Activated CD4-positive, alpha-beta T cell treated with anti-CD3 and anti-CD28 coated beads, Interleukin-2, amount 10 ng/mL, durations not matched to agents 7 days and 5 days (primary cell): ENCODE measurements around the gene PRPF38B. TPM values are rescaled to one million over a fixed set of nuclear protein-coding genes. Genes with fewer than 3 reads are reported as not detected.

Experiments used
- CTCF ChIA-PET: fragments of 350-600 bp; sonication (Branson Sonifier 250); formaldehyde crosslinking; loops from one replicate; lab custom pipeline; 2021; ENCODE audit warnings: antibody characterized with exemption; lab: Charles Lee
- POLR2A ChIA-PET: fragments of 350-600 bp; sonication (Branson Sonifier 250); formaldehyde crosslinking; loops from one replicate; lab custom pipeline; 2021; ENCODE audit warnings: antibody characterized with exemption; lab: Charles Lee
- DNase-seq: peaks from one replicate; pipeline ENCODE4 v3.0.0-alpha.2; 2020
- H3K27ac Mint-ChIP-seq: one replicate; pipeline ENCODE4 v1.8.0; 2021; ENCODE audit warnings: mild to moderate bottlenecking, moderate library complexity, mixed read lengths
- H3K27me3 Mint-ChIP-seq: one replicate; pipeline ENCODE4 v1.8.0; 2021; ENCODE audit warnings: mixed read lengths
- H3K36me3 Mint-ChIP-seq: one replicate; pipeline ENCODE4 v1.8.0; 2021; ENCODE audit warnings: low read depth, mixed read lengths
- H3K4me1 Mint-ChIP-seq: one replicate; pipeline ENCODE4 v1.8.0; 2021; ENCODE audit warnings: mixed read lengths
- H3K4me3 Mint-ChIP-seq: one replicate; pipeline ENCODE4 v1.8.0; 2021; ENCODE audit warnings: mild to moderate bottlenecking, moderate library complexity, mixed read lengths
- H3K9me3 Mint-ChIP-seq: one replicate; pipeline ENCODE4 v1.8.0; 2021; ENCODE audit warnings: mixed read lengths
- total RNA-seq, 2 experiments: library from RNA; stranded (reverse); gene quantifications; one replicate each; pipeline ENCODE4 v1.2.3, GENCODE V29; 2021

PRPF38B gene
- total RNA-seq, 2 experiments from 2014 or later, result 76.4 to 79.8 TPM

DNA sequence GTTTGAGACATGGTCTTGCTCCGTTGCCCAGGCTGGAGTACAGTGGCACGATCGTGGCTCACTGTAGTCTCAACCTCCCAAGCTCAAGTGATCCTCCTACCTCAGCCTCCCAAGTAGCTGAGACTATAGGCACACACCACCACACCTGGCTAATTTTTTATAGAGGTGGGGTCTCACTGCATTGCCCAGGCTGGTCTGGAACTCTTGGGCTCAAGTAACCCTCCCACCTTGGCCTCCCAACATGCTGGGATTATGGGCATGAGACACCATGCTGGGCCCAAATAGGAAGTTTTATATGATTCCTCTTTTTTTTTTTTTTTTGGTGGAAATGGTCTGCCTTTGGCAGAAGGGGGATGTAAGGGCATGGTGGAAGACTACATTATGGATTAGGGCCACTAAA, 14.5 kb downstream of the PRPF38B start:
- Mint-ChIP-seq H3K36me3 (peaks cover 10% of the 10 kb centered on the region), H3K27me3 (no peaks in the 10 kb centered on the region), H3K4me1 (peaks cover 52% of the 10 kb centered on the region), H3K4me3 (no peak overlapping the region), H3K9me3 (no peaks in the 10 kb centered on the region), H3K27ac (no peak overlapping the region)
- DNase-seq, result no peak
- ChIA-PET CTCF (no interaction called here), POLR2A (no interaction called here)

GRCh38 chr1:108708691-108709660, 16.9 kb downstream of the PRPF38B start:
- H3K27me3 Mint-ChIP-seq, result peaks cover 10% of the 10 kb centered on the region
- ChIA-PET CTCF (interaction anchor here (0.8 to 2.4 kb wide), 7 partner anchors 10 to 66 kb away, joined by 3 to 10 read pairs (median 4); partner anchors contain the start of genes HENMT1 and PRPF38B), POLR2A (no interaction called here)
- peak; percentile 62 for DNase-seq
- no peak overlapping the region for H3K27ac Mint-ChIP-seq
- H3K36me3 Mint-ChIP-seq, result no peaks in the 10 kb centered on the region
- no peak overlapping the region for H3K4me3 Mint-ChIP-seq
- H3K9me3 Mint-ChIP-seq, result no peaks in the 10 kb centered on the region
- H3K4me1 Mint-ChIP-seq, result peaks cover 32% of the 10 kb centered on the region

DNA sequence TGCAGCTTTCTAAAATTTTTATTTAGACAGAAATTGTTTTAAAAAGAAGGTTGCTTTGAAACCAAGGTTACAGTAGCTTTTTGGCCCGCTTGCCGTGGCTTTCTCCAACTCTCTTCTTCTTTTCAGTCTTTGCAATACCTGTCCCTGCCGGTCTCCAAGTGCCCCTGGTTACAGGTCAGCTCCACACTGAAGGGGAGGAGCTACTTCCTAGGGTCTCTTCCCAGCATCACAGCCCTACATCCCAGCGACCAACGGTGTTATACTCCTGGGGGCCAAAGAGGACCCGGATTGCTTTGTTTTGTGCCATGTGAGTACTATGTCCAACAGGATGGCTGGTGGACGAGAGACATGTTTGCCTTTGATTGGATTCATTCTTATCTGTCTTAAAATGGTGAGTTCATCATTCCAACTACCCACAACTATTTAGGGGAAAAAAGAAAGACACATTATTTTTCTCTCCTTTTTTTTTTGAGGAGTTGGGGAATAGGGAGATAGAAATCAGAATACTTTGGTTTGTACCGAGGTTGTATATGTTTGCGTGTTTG, 20.6 kb downstream of the PRPF38B start, which contains the start of gene FNDC7:
Gene FNDC7 (plus strand): TSS at position 303 of the 545 bp plus-strand sequence. CDS start 26 bp downstream, at position 329.
- no peaks in the 10 kb centered on the region for H3K9me3 Mint-ChIP-seq
- H3K27ac Mint-ChIP-seq, result no peak within 1 kb of the TSS
- H3K4me3 Mint-ChIP-seq, result no peak within 1 kb of the TSS
- H3K36me3 Mint-ChIP-seq, result no peaks in the 10 kb centered on the region
- DNase-seq, result no peak
- POLR2A ChIA-PET, result no interaction called here
- peaks cover 14% of the 10 kb centered on the region for H3K27me3 Mint-ChIP-seq
- CTCF ChIA-PET, result no interaction called here
- H3K4me1 Mint-ChIP-seq, result peaks cover 15% of the 10 kb centered on the region

DNA sequence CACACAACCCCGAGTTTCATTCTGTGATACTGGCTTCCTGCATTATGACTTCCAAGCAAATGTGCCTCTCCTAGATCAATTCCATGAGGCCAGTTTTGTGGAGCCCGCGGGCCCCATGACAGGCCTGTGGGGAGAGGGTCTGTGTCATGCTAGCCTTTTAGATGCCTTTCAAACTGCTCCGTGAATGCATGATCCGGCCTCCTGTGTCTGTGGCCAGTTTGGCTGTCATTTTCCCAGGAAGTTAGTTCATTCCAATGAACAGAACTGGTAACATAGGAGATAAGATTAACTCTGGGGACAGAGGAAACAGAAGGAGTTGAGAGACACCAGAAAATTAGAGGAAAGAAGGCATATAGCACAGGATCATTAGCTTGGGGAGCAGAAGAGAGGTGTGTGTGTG, 23.8 kb downstream of the PRPF38B start:
- H3K9me3 Mint-ChIP-seq, result no peaks in the 10 kb centered on the region
- CTCF ChIA-PET, result interaction anchor here (1.9 kb wide), 1 partner anchor 23 kb away, joined by 6 read pairs; the partner anchor contains the start of gene PRPF38B
- POLR2A ChIA-PET, result no interaction called here

GRCh38 chr1:108716437-108717230, 24.5 kb downstream of the PRPF38B start:
- ChIA-PET POLR2A (no interaction called here), CTCF (interaction anchor here (1.2 to 1.9 kb wide), 3 partner anchors 12 to 24 kb away, joined by 4 to 6 read pairs (median 6); partner anchors contain the start of gene PRPF38B)
- Mint-ChIP-seq H3K27ac (no peak overlapping the region), H3K4me3 (no peak overlapping the region), H3K27me3 (peaks cover 17% of the 10 kb centered on the region), H3K4me1 (no peaks in the 10 kb centered on the region), H3K36me3 (no peaks in the 10 kb centered on the region), H3K9me3 (no peaks in the 10 kb centered on the region)
- DNase-seq, result no peak

More for the DNA sequence above, 23.8 kb downstream of the PRPF38B start:
- no peak overlapping the region for H3K4me3 Mint-ChIP-seq
- no peaks in the 10 kb centered on the region for H3K36me3 Mint-ChIP-seq
- H3K27ac Mint-ChIP-seq, result no peak overlapping the region
- DNase-seq, result no peak
- no peaks in the 10 kb centered on the region for H3K4me1 Mint-ChIP-seq
- peaks cover 17% of the 10 kb centered on the region for H3K27me3 Mint-ChIP-seq

GRCh38 chr1:108717774-108718316, 25.7 kb downstream of the PRPF38B start:
- DNase-seq, result no peak
- Mint-ChIP-seq H3K4me1 (no peaks in the 10 kb centered on the region), H3K27me3 (peaks cover 12% of the 10 kb centered on the region), H3K9me3 (no peaks in the 10 kb centered on the region), H3K4me3 (no peak overlapping the region), H3K36me3 (no peaks in the 10 kb centered on the region), H3K27ac (no peak overlapping the region)
- ChIA-PET CTCF (interaction anchor here (1.2 to 2.1 kb wide), 3 partner anchors 9 to 13 kb away, joined by 4 to 8 read pairs (median 6); no protein-coding TSS in a partner anchor), POLR2A (no interaction called here)

DNA sequence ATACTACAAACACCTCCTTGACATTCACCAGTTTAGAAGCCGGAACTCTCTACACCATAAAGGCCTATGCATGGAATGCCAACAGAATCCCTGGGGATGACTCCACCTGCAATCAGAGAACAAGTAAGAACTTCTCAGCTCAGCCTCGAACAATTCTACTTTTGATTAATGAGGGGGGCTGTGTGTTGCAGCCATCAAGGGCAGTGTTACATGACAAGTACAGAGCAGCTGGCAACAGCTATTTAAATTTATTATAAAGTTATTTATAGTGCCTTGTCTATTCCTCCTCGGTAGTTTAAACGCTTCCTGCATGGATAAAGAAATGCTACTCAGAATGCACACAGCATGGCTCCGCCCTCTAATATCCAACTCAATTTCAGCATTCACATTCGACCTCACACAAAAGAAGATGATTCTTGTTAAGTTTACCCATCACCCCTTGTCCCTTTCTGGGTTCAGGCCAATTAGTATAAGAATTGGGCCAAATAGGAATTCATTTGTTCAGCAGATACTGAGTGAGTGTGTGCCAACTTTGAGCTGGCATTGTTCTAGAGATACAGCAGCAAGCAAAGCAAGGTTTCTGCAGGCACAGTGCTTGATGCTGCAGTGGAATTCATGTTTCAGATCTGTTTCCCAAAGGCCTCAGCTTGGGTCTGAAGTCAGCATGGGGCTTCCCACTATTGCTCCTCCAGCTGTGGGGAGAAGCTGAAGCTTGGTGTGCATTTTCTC, 27.0 kb downstream of the PRPF38B start:
- H3K27ac Mint-ChIP-seq, result no peak overlapping the region
- H3K9me3 Mint-ChIP-seq, result no peaks in the 10 kb centered on the region
- no peaks in the 10 kb centered on the region for H3K36me3 Mint-ChIP-seq
- ChIA-PET POLR2A (interaction anchor here (0.6 kb wide), 1 partner anchor 29 kb away, joined by 3 read pairs; no protein-coding TSS in a partner anchor), CTCF (interaction anchor here (0.7 to 2.1 kb wide), 3 partner anchors 10 to 121 kb away, joined by 3 to 8 read pairs (median 4); partner anchors contain the start of gene PRPF38B)
- no peaks in the 10 kb centered on the region for H3K4me1 Mint-ChIP-seq
- DNase-seq, result no peak
- H3K4me3 Mint-ChIP-seq, result no peak overlapping the region
- H3K27me3 Mint-ChIP-seq, result peaks cover 9% of the 10 kb centered on the region

- Mint-ChIP-seq H3K27ac (no peak overlapping the region), H3K4me1 (no peaks in the 10 kb centered on the region), H3K4me3 (no peak overlapping the region), H3K9me3 (no peaks in the 10 kb centered on the region), H3K27me3 (peaks cover 9% of the 10 kb centered on the region), H3K36me3 (no peaks in the 10 kb centered on the region)
- POLR2A ChIA-PET, result no interaction called here
- CTCF ChIA-PET, result interaction anchor here (1.6 to 2.1 kb wide), 2 partner anchors 11 to 28 kb away, joined by 4 to 8 read pairs; partner anchors contain the start of gene PRPF38B
- DNase-seq, result no peak
These were observed 27.7 kb downstream of the PRPF38B start for GRCh38 chr1:108719656-108720435.

DNA sequence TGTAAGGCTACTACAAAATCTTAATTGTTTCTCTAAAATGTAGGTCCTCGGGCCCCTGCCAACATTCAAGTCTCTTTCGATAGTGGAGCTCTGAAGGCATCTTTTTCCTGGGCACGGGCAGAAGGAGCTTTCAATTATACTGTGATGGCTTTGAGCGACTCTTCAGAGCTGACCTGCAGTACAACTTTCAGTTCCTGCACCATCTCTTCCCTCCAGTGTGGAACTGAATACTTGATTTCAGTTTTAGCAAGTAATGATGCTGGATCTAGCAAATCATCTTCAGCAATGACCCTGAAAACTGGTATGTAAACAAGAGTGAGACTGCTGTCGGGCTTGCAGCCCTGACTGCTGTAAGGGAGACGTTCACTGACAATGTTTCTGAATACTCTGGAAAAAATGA, 30.2 kb downstream of the PRPF38B start:
- no peak for DNase-seq
- CTCF ChIA-PET, result interaction anchor here (1.6 kb wide), 1 partner anchor 14 kb away, joined by 4 read pairs; no protein-coding TSS in a partner anchor
- no peaks in the 10 kb centered on the region for H3K9me3 Mint-ChIP-seq
- no peak overlapping the region for H3K27ac Mint-ChIP-seq
- H3K4me1 Mint-ChIP-seq, result no peaks in the 10 kb centered on the region
- POLR2A ChIA-PET, result no interaction called here
- H3K36me3 Mint-ChIP-seq, result no peaks in the 10 kb centered on the region
- peaks cover 7% of the 10 kb centered on the region for H3K27me3 Mint-ChIP-seq
- no peak overlapping the region for H3K4me3 Mint-ChIP-seq

- no peaks in the 10 kb centered on the region for H3K4me1 Mint-ChIP-seq
- no peak overlapping the region for H3K27ac Mint-ChIP-seq
- H3K4me3 Mint-ChIP-seq, result no peak overlapping the region
- H3K27me3 Mint-ChIP-seq, result peaks cover 7% of the 10 kb centered on the region
- no peaks in the 10 kb centered on the region for H3K9me3 Mint-ChIP-seq
- no peak for DNase-seq
- ChIA-PET POLR2A (no interaction called here), CTCF (no interaction called here)
- H3K36me3 Mint-ChIP-seq, result no peaks in the 10 kb centered on the region
These were observed 33.8 kb downstream of the PRPF38B start for GRCh38 chr1:108725906-108726305.
